Activated naive CD8-positive, alpha-beta T cell (primary cell): ENCODE data around the gene TEKT3.
A peak's percentile ranks its signal among the peaks of the same experiment; 100 is the strongest.

Experiments used
- H3K27ac Mint-ChIP-seq: one replicate; pipeline ENCODE4 v1.8.0; 2021; ENCODE audit warnings: mixed read lengths
- H3K27me3 Mint-ChIP-seq: one replicate; pipeline ENCODE4 v1.8.0; 2021; ENCODE audit warnings: mixed read lengths
- H3K36me3 Mint-ChIP-seq: one replicate; pipeline ENCODE4 v1.8.0; 2021; ENCODE audit warnings: mixed read lengths
- H3K4me1 Mint-ChIP-seq: one replicate; pipeline ENCODE4 v1.8.0; 2021; ENCODE audit warnings: low read depth, mixed read lengths
- H3K4me3 Mint-ChIP-seq: one replicate; pipeline ENCODE4 v1.8.0; 2021; ENCODE audit warnings: mild to moderate bottlenecking, mixed read lengths
- H3K9me3 Mint-ChIP-seq: one replicate; pipeline ENCODE4 v1.8.0; 2021; ENCODE audit warnings: low read depth, mixed read lengths

The TEKT3 gene

GRCh38 chr17:15269780-15270089 is 71.7 kb downstream of the TEKT3 start:
- H3K36me3 Mint-ChIP-seq = no peaks in the 10 kb centered on the region
- no peak overlapping the region for H3K27ac Mint-ChIP-seq
- H3K27me3 Mint-ChIP-seq = peaks cover 20% of the 10 kb centered on the region
- no peaks in the 10 kb centered on the region for H3K4me1 Mint-ChIP-seq
- H3K4me3 Mint-ChIP-seq = no peak overlapping the region
- H3K9me3 Mint-ChIP-seq = peaks cover under 1% of the 10 kb centered on the region

- H3K9me3 Mint-ChIP-seq = no peaks in the 10 kb centered on the region
- H3K4me1 Mint-ChIP-seq = no peaks in the 10 kb centered on the region
- no peak overlapping the region for H3K4me3 Mint-ChIP-seq
- H3K27me3 Mint-ChIP-seq = peaks cover 25% of the 10 kb centered on the region
- no peaks in the 10 kb centered on the region for H3K36me3 Mint-ChIP-seq
- H3K27ac Mint-ChIP-seq = no peak overlapping the region
Observed at GRCh38 chr17:15269087-15269779, 72.2 kb downstream of the TEKT3 start.

- no peaks in the 10 kb centered on the region for H3K4me1 Mint-ChIP-seq
- no peaks in the 10 kb centered on the region for H3K9me3 Mint-ChIP-seq
- peaks cover 26% of the 10 kb centered on the region for H3K27me3 Mint-ChIP-seq
- H3K27ac Mint-ChIP-seq = no peak overlapping the region
- no peak overlapping the region for H3K4me3 Mint-ChIP-seq
- no peaks in the 10 kb centered on the region for H3K36me3 Mint-ChIP-seq
Observed at GRCh38 chr17:15268461-15268860, 72.9 kb downstream of the TEKT3 start.

GRCh38 chr17:15267996-15268395 is 73.4 kb downstream of the TEKT3 start:
- no peaks in the 10 kb centered on the region for H3K9me3 Mint-ChIP-seq
- H3K4me3 Mint-ChIP-seq = no peak overlapping the region
- peaks cover 26% of the 10 kb centered on the region for H3K27me3 Mint-ChIP-seq
- H3K27ac Mint-ChIP-seq = no peak overlapping the region
- H3K4me1 Mint-ChIP-seq = no peaks in the 10 kb centered on the region
- H3K36me3 Mint-ChIP-seq = no peaks in the 10 kb centered on the region

GRCh38 chr17:15266325-15267125 is 74.9 kb downstream of the TEKT3 start:
- Mint-ChIP-seq H3K36me3 (no peaks in the 10 kb centered on the region), H3K9me3 (no peaks in the 10 kb centered on the region), H3K4me3 (no peak overlapping the region), H3K4me1 (peaks cover 4% of the 10 kb centered on the region), H3K27ac (no peak overlapping the region), H3K27me3 (peaks cover 29% of the 10 kb centered on the region)

GRCh38 chr17:15265131-15265530 is 76.3 kb downstream of the TEKT3 start, which contains the start of gene PMP22:
TSS of gene PMP22 (minus strand) at chr17:15265326. CDS start at chr17:15260727, 4,599 bp downstream.
- Mint-ChIP-seq H3K27ac (no peak within 1 kb of the TSS), H3K9me3 (no peaks in the 10 kb centered on the region), H3K36me3 (no peaks in the 10 kb centered on the region), H3K4me3 (no peak within 1 kb of the TSS), H3K4me1 (peaks cover 9% of the 10 kb centered on the region), H3K27me3 (peaks cover 29% of the 10 kb centered on the region)

GRCh38 chr17:15264542-15264941 is 76.9 kb downstream of the TEKT3 start:
- H3K27me3 Mint-ChIP-seq = peaks cover 29% of the 10 kb centered on the region
- H3K4me3 Mint-ChIP-seq = no peak overlapping the region
- no peak overlapping the region for H3K27ac Mint-ChIP-seq
- no peaks in the 10 kb centered on the region for H3K36me3 Mint-ChIP-seq
- no peaks in the 10 kb centered on the region for H3K9me3 Mint-ChIP-seq
- peaks cover 10% of the 10 kb centered on the region for H3K4me1 Mint-ChIP-seq

- Mint-ChIP-seq H3K27ac (no peak overlapping the region), H3K9me3 (no peaks in the 10 kb centered on the region), H3K27me3 (peaks cover 36% of the 10 kb centered on the region), H3K4me1 (peaks cover 10% of the 10 kb centered on the region), H3K36me3 (no peaks in the 10 kb centered on the region), H3K4me3 (no peak overlapping the region)
Observed at GRCh38 chr17:15263680-15264079, 77.7 kb downstream of the TEKT3 start.

GRCh38 chr17:15263206-15263579 is 78.2 kb downstream of the TEKT3 start:
- H3K27ac Mint-ChIP-seq = no peak overlapping the region
- H3K4me3 Mint-ChIP-seq = no peak overlapping the region
- H3K9me3 Mint-ChIP-seq = no peaks in the 10 kb centered on the region
- peaks cover 40% of the 10 kb centered on the region for H3K27me3 Mint-ChIP-seq
- H3K36me3 Mint-ChIP-seq = no peaks in the 10 kb centered on the region
- H3K4me1 Mint-ChIP-seq = peaks cover 10% of the 10 kb centered on the region

- Mint-ChIP-seq H3K4me1 (peaks cover 10% of the 10 kb centered on the region), H3K36me3 (no peaks in the 10 kb centered on the region), H3K27ac (no peak overlapping the region), H3K9me3 (no peaks in the 10 kb centered on the region), H3K27me3 (peaks cover 39% of the 10 kb centered on the region), H3K4me3 (no peak overlapping the region)
Observed at GRCh38 chr17:15262291-15263205, 78.8 kb downstream of the TEKT3 start.

- Mint-ChIP-seq H3K4me1 (peaks cover 15% of the 10 kb centered on the region), H3K27ac (no peak overlapping the region), H3K4me3 (no peak overlapping the region), H3K9me3 (no peaks in the 10 kb centered on the region), H3K36me3 (no peaks in the 10 kb centered on the region), H3K27me3 (peaks cover 35% of the 10 kb centered on the region)
Observed at GRCh38 chr17:15261802-15262290, 79.6 kb downstream of the TEKT3 start.

GRCh38 chr17:15261258-15261801 is 80.1 kb downstream of the TEKT3 start:
- peaks cover 17% of the 10 kb centered on the region for H3K4me1 Mint-ChIP-seq
- no peaks in the 10 kb centered on the region for H3K36me3 Mint-ChIP-seq
- peak overlapping the region; percentile 44 for H3K4me3 Mint-ChIP-seq
- peaks cover 32% of the 10 kb centered on the region for H3K27me3 Mint-ChIP-seq
- H3K27ac Mint-ChIP-seq = no peak overlapping the region
- no peaks in the 10 kb centered on the region for H3K9me3 Mint-ChIP-seq

GRCh38 chr17:15260376-15261257 is 80.8 kb downstream of the TEKT3 start:
- H3K4me1 Mint-ChIP-seq = peaks cover 17% of the 10 kb centered on the region
- H3K27ac Mint-ChIP-seq = no peak overlapping the region
- H3K36me3 Mint-ChIP-seq = no peaks in the 10 kb centered on the region
- H3K9me3 Mint-ChIP-seq = no peaks in the 10 kb centered on the region
- H3K27me3 Mint-ChIP-seq = peaks cover 30% of the 10 kb centered on the region
- peak overlapping the region; percentile 80 for H3K4me3 Mint-ChIP-seq
